Astrocyte (in vitro differentiated cells and primary cell): Measurements from ENCODE around the gene PTPRO.

Experiments used
- EZH2 ChIP-seq: IDR thresholded peaks from 2 replicates; pipeline ENCODE4 v1.6.1; 2012; ENCODE audit warnings: mild to moderate bottlenecking, low read length, inconsistent platforms; ENCODE audit not compliant: insufficient read depth
- TF ChIP-seq, protein P1 (sequence below): IDR thresholded peaks from 2 replicates; pipeline ENCODE4 v1.5.1; 2011; ENCODE audit warnings: low read depth, mild to moderate bottlenecking, inconsistent platforms, low read length, moderate library complexity; ENCODE audit not compliant: insufficient read depth

DNA sequence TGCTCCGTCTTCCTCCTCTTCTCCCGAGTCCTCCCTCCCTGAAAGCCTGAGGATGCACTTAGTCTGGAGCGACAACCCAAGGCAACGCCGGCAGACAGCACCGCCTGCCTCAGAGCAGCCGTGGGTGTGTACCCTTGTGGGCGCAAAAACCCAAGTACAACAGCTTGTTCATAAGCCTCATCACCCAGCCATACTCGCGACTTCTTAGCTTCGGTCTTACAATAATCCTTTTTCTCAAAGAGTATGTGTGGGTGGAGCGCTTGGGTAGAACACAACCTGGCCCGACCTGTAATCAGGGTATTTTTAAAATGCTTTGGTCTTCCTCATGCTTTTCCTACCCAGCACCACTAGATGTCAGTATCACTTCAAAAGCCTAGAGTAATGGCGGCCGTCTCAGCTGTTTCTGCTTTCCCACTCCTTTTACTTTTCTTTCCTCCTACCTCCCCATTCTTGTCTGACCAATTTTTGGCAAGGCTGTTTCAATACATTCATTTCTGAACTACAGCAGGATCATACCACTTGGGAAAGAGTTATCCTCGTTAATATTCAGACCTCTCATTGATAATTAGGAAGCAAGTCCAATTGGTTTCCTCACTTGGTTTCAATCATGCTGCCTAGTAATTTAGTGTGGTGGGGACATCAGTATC lies 268.0 kb downstream of the PTPRO start:
- TF ChIP-seq, protein P1, sequence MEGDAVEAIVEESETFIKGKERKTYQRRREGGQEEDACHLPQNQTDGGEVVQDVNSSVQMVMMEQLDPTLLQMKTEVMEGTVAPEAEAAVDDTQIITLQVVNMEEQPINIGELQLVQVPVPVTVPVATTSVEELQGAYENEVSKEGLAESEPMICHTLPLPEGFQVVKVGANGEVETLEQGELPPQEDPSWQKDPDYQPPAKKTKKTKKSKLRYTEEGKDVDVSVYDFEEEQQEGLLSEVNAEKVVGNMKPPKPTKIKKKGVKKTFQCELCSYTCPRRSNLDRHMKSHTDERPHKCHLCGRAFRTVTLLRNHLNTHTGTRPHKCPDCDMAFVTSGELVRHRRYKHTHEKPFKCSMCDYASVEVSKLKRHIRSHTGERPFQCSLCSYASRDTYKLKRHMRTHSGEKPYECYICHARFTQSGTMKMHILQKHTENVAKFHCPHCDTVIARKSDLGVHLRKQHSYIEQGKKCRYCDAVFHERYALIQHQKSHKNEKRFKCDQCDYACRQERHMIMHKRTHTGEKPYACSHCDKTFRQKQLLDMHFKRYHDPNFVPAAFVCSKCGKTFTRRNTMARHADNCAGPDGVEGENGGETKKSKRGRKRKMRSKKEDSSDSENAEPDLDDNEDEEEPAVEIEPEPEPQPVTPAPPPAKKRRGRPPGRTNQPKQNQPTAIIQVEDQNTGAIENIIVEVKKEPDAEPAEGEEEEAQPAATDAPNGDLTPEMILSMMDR, result peak; percentile 91
- no peak for TF ChIP-seq EZH2
